HEK293T (cell line): Measurements from ENCODE around the gene NXN.

Source experiments
- ARNT ChIP-seq: fragments of 450-650 bp; IDR thresholded peaks from 2 replicates; pipeline ENCODE4 v1.6.1; 2017; ENCODE audit warnings: mild to moderate bottlenecking
- BHLHE40 ChIP-seq: fragments of 450-650 bp; IDR thresholded peaks from 2 replicates; pipeline ENCODE4 v1.6.1; 2016; ENCODE audit warnings: mild to moderate bottlenecking, moderate library complexity, borderline replicate concordance
- CTBP1 ChIP-seq: fragments of 450-650 bp; IDR thresholded peaks from 2 replicates; pipeline ENCODE4 v1.6.1; 2016; ENCODE audit warnings: borderline replicate concordance
- ELF4 ChIP-seq: fragments of 450-650 bp; IDR thresholded peaks from 2 replicates; pipeline ENCODE4 v1.6.1; 2017; ENCODE audit warnings: antibody characterized with exemption
- FOXK2 ChIP-seq: fragments of 450-650 bp; IDR thresholded peaks from 2 replicates; pipeline ENCODE4 v1.6.1; 2016; ENCODE audit warnings: mild to moderate bottlenecking
- FOXM1 ChIP-seq: fragments of 450-650 bp; IDR thresholded peaks from 2 replicates; pipeline ENCODE4 v1.6.1; 2017; ENCODE audit warnings: mild to moderate bottlenecking, borderline replicate concordance
- HDGF ChIP-seq: fragments of 450-650 bp; IDR thresholded peaks from 2 replicates; pipeline ENCODE4 v1.6.1; 2017; ENCODE audit warnings: antibody characterized with exemption, borderline replicate concordance
- NFRKB ChIP-seq: fragments of 450-650 bp; IDR thresholded peaks from 2 replicates; pipeline ENCODE4 v1.6.1; 2016; ENCODE audit warnings: mild to moderate bottlenecking, moderate library complexity
- PKNOX1 ChIP-seq: fragments of 450-650 bp; IDR thresholded peaks from 2 replicates; pipeline ENCODE4 v1.6.1; 2016
- SP1 ChIP-seq: fragments of 450-650 bp; IDR thresholded peaks from 2 replicates; pipeline ENCODE4 v1.6.1; 2017
- SUZ12 ChIP-seq: fragments of 450-650 bp; IDR thresholded peaks from 2 replicates; pipeline ENCODE4 v1.6.1; 2016; ENCODE audit warnings: mild to moderate bottlenecking
- TARDBP ChIP-seq: fragments of 450-650 bp; IDR thresholded peaks from 2 replicates; pipeline ENCODE4 v1.6.1; 2016

GRCh38 chr17:977166-977565 lies 2.4 kb downstream of the NXN start:
- no peak for TF ChIP-seq CTBP1
- no peak for TF ChIP-seq PKNOX1
- no peak for TF ChIP-seq SUZ12
- no peak for TF ChIP-seq BHLHE40
- no peak for TF ChIP-seq ELF4
- no peak for TF ChIP-seq FOXM1
- no peak for TF ChIP-seq TARDBP
- TF ChIP-seq SP1 = no peak
- TF ChIP-seq NFRKB = no peak
- TF ChIP-seq FOXK2 = no peak
- no peak for TF ChIP-seq ARNT
- TF ChIP-seq HDGF = no peak
